K562 (cell line): ENCODE data around the gene PAF1. TPM values are rescaled to one million over a fixed set of nuclear protein-coding genes. Genes with fewer than 3 reads are reported as not detected.

Experiments
- CAMTA2 ChIP-seq: fragments of 250-450 bp; sonication (Bioruptor Pico); conservative IDR thresholded peaks from 2 replicates; pipeline ENCODE4 v1.5.1; 2022
- CC2D1A ChIP-seq: fragments of 450-650 bp; IDR thresholded peaks from 2 replicates; pipeline ENCODE4 v1.6.1; 2017; ENCODE audit warnings: mild to moderate bottlenecking
- CHD1 ChIP-seq: fragments of 200-600 bp; sonication (generic); IDR thresholded peaks from one replicate; pipeline ENCODE4 v1.6.1; 2012; ENCODE audit warnings: mild to moderate bottlenecking, moderate library complexity, low read length, inconsistent platforms
- HDAC2 ChIP-seq: fragments of 450-650 bp; IDR thresholded peaks from 2 replicates; pipeline ENCODE4 v1.6.1; 2016; ENCODE audit warnings: mild to moderate bottlenecking
- HDAC8 ChIP-seq: fragments of 450-650 bp; IDR thresholded peaks from 2 replicates; pipeline ENCODE4 v1.6.1; 2016; ENCODE audit warnings: mild to moderate bottlenecking, missing genetic modification characterization, moderate library complexity, missing compliant biosample characterization
- IRF9 ChIP-seq: fragments of 450-650 bp; IDR thresholded peaks from 2 replicates; pipeline ENCODE4 v1.6.1; 2016; ENCODE audit warnings: missing biosample characterization, missing genetic modification characterization
- KLF13 ChIP-seq: fragments of 450-650 bp; IDR thresholded peaks from 2 replicates; pipeline ENCODE4 v1.6.1; 2016; ENCODE audit warnings: missing genetic modification characterization, low read depth, mild to moderate bottlenecking, missing compliant biosample characterization, moderate library complexity, borderline replicate concordance
- MCM5 ChIP-seq: fragments of 450-650 bp; IDR thresholded peaks from 2 replicates; pipeline ENCODE4 v1.6.1; 2016; ENCODE audit warnings: low read depth
- MIER1 ChIP-seq: fragments of 450-650 bp; IDR thresholded peaks from 2 replicates; pipeline ENCODE4 v1.6.1; 2016; ENCODE audit warnings: antibody characterized with exemption, mild to moderate bottlenecking, low read depth
- MTA3 ChIP-seq: fragments of 450-650 bp; formaldehyde crosslinking; IDR thresholded peaks from 2 replicates; pipeline ENCODE4 v1.6.1; 2017; ENCODE audit warnings: mild to moderate bottlenecking, borderline replicate concordance
- MXI1 ChIP-seq: IDR thresholded peaks from 2 replicates; pipeline ENCODE4 v1.6.1; 2011; ENCODE audit warnings: low read depth, mild to moderate bottlenecking, improper control_type of control experiment, low read length
- MYNN ChIP-seq, 2 experiments: sonication (generic); formaldehyde crosslinking in 1 of 2; IDR thresholded peaks; 2 replicates each; pipeline versions ENCODE4 v1.5.0 to v1.6.1; 2016 to 2020; ENCODE audit warnings: antibody characterized with exemption in 1 of 2, missing genetic modification reagents in 1 of 2
- NCOA1 ChIP-seq: fragments of 450-650 bp; IDR thresholded peaks from 2 replicates; pipeline ENCODE4 v1.6.1; 2016; ENCODE audit warnings: low read depth
- NKRF ChIP-seq: fragments of 450-650 bp; IDR thresholded peaks from 2 replicates; pipeline ENCODE4 v1.6.1; 2016; ENCODE audit warnings: borderline replicate concordance
- PCBP2 ChIP-seq: fragments of 200-400 bp; formaldehyde crosslinking; IDR thresholded peaks from 2 replicates; pipeline ENCODE4 v1.6.1; 2018; ENCODE audit warnings: low read length, low read depth, mild to moderate bottlenecking, moderate library complexity; ENCODE audit not compliant: poor library complexity, severe bottlenecking
- PHF20 ChIP-seq: fragments of 450-650 bp; IDR thresholded peaks from 2 replicates; pipeline ENCODE4 v1.6.1; 2018; ENCODE audit not compliant: partially characterized antibody
- POLR2A ChIP-seq: fragments of 450-650 bp; conservative IDR thresholded peaks from 2 replicates; pipeline ENCODE4 v1.6.1; 2016
- RAD21 ChIP-seq, 2 experiments: fragments of 250-450 bp in 1 of 2; fragments of 450-650 bp in 1 of 2; sonication (Bioruptor Pico) in 1 of 2; formaldehyde crosslinking in 1 of 2; IDR thresholded peaks in 1 of 2; conservative IDR thresholded peaks in 1 of 2; 2 replicates each; pipeline versions ENCODE4 v1.4.0 to v1.8.0; 2020 to 2022; ENCODE audit warnings: mild to moderate bottlenecking in 2 of 2, moderate library complexity in 1 of 2
- RFX1 ChIP-seq: fragments of 450-650 bp; IDR thresholded peaks from 2 replicates; pipeline ENCODE4 v1.6.1; 2016; ENCODE audit warnings: mild to moderate bottlenecking, moderate library complexity
- SMAD2 ChIP-seq: fragments of 150-350 bp; IDR thresholded peaks from 2 replicates; pipeline ENCODE4 v1.6.1; 2014; ENCODE audit warnings: low read depth, mild to moderate bottlenecking, low read length
- TAF9B ChIP-seq: fragments of 450-650 bp; IDR thresholded peaks from 2 replicates; pipeline ENCODE4 v1.6.1; 2018; ENCODE audit warnings: mild to moderate bottlenecking; ENCODE audit not compliant: partially characterized antibody
- TARDBP ChIP-seq: fragments of 450-650 bp; IDR thresholded peaks from 2 replicates; pipeline ENCODE4 v1.6.1; 2016
- TRIM28 ChIP-seq: fragments of 450-650 bp; IDR thresholded peaks from 2 replicates; pipeline ENCODE4 v1.6.1; 2017
- ZC3H11A ChIP-seq: IDR thresholded peaks from 2 replicates; pipeline ENCODE4 v1.6.1; 2012; ENCODE audit warnings: low read depth, low read length, improper control_type of control experiment
- ZNF133 ChIP-seq: fragments of 250-450 bp; sonication (Bioruptor Pico); IDR thresholded peaks from 2 replicates; pipeline ENCODE4 v1.4.0; 2020; ENCODE audit warnings: mild to moderate bottlenecking
- ZNF175 ChIP-seq: fragments of 200-800 bp; sonication (Bioruptor generic); IDR thresholded peaks from 2 replicates; pipeline ENCODE4 v1.6.1; 2016; ENCODE audit warnings: low read depth, mild to moderate bottlenecking, missing genetic modification characterization, missing compliant biosample characterization
- ZNF311 ChIP-seq: fragments of 250-450 bp; sonication (Bioruptor Pico); IDR thresholded peaks from 2 replicates; pipeline ENCODE4 v1.4.0; 2020; ENCODE audit warnings: mild to moderate bottlenecking, moderate library complexity
- ZNF561 ChIP-seq: fragments of 450-650 bp; formaldehyde crosslinking; conservative IDR thresholded peaks from 2 replicates; pipeline ENCODE4 v1.4.0; 2020; ENCODE audit warnings: mild to moderate bottlenecking, moderate library complexity
- ZNF583 ChIP-seq: fragments of 250-450 bp; sonication (Bioruptor Pico); IDR thresholded peaks from 2 replicates; pipeline ENCODE4 v1.4.0; 2020
- ZNF696 ChIP-seq: fragments of 250-450 bp; sonication (Bioruptor Pico); conservative IDR thresholded peaks from 2 replicates; pipeline ENCODE4 v1.4.0; 2020; ENCODE audit warnings: mild to moderate bottlenecking, moderate library complexity
- ZNF76 ChIP-seq: fragments of 250-450 bp; sonication (Bioruptor Pico); IDR thresholded peaks from 2 replicates; pipeline ENCODE4 v1.4.0; 2020; ENCODE audit warnings: mild to moderate bottlenecking, moderate library complexity, borderline replicate concordance
- polyA plus RNA-seq, 8 experiments: library from polyadenylated mRNA; depleted of rRNA in 4 of 8; stranded (reverse) in 5 of 8; unstranded in 3 of 8; fragments of >200 nt; fragmentation: Nextera tagmentation in 2 of 8; fragmentation: Illumina TruSeq in 1 of 8; extraction: Ambion mirVana in 2 of 8; extraction: Trizol in 1 of 8; gene quantifications; 2 replicates each; pipeline versions ENCODE4 v1.2.1 to v1.2.3, GENCODE V29; 2011 to 2014; ENCODE audit warnings: inconsistent platforms in 1 of 8, missing spikeins in 1 of 8
- total RNA-seq, 7 experiments: library from RNA; depleted of rRNA in 6 of 7; stranded (reverse); fragments of >200 nt in 6 of 7; fragmentation: Illumina TruSeq in 2 of 7; extraction: Trizol in 2 of 7; gene quantifications; 2 replicates each; pipeline versions ENCODE4 v1.2.1 to v1.2.3, GENCODE V29; 2011 to 2021; ENCODE audit warnings: low replicate concordance in 1 of 7

PAF1 gene
- total and polyA plus RNA-seq, 9 of the 15 experiments (the other 6 are each of a cell fraction or from before 2014, with no cell fraction given): 1.5 to 45.0 (median 33.8) TPM

GRCh38 chr19:39381910-39382611, 8.8 kb downstream of the PAF1 start (continued):
- TF ChIP-seq IRF9 (tag) (no peak), CAMTA2 (CRISPR knock-in tag) (no peak), CC2D1A (no peak; the same call in 1 of the 2 replicates), ZNF76 (CRISPR knock-in tag) (no peak), ZNF561 (no peak), RAD21 (CRISPR knock-in tag; conservative IDR thresholded peaks at IDR 0.05 in 1 of 2, IDR thresholded peaks at IDR 0.05 in 1 of 2) (no peak), ZNF696 (no peak), TRIM28 (no peak), NKRF (no peak), TARDBP (no peak), ZC3H11A (no peak), MIER1 (no peak), ZNF583 (CRISPR knock-in tag) (no peak), CHD1 (no peak), HDAC8 (tag) (no peak), PCBP2 (no peak), NCOA1 (0 out of 2 replicates have a peak, but pooled peaks have one; percentile 36), MTA3 (peak; percentile 64; the same call in 1 of the 2 replicates), MXI1 (no peak), ZNF133 (CRISPR knock-in tag) (no peak), TAF9B (no peak), ZNF311 (CRISPR knock-in tag) (no peak), SMAD2 (no peak), HDAC2 (peak; percentile 98), KLF13 (tag) (no peak), PHF20 (no peak), MYNN (IDR thresholded peaks at IDR 0.05) (peak; percentile 82; the same call in 1 of the 2 replicates), MYNN (CRISPR knock-in tag; IDR thresholded peaks at IDR 0.05) (no peak), ZNF175 (CRISPR knock-in tag) (no peak), RFX1 (no peak), MCM5 (no peak), POLR2A (no peak)
